ENCODE data around the gene UTS2R.
"Not testable (repeated sequence)": the region's sequence is repeated elsewhere in the genome, so short reads cannot be mapped to it uniquely, and the experiment has no call there.

Gene UTS2R

DNA sequence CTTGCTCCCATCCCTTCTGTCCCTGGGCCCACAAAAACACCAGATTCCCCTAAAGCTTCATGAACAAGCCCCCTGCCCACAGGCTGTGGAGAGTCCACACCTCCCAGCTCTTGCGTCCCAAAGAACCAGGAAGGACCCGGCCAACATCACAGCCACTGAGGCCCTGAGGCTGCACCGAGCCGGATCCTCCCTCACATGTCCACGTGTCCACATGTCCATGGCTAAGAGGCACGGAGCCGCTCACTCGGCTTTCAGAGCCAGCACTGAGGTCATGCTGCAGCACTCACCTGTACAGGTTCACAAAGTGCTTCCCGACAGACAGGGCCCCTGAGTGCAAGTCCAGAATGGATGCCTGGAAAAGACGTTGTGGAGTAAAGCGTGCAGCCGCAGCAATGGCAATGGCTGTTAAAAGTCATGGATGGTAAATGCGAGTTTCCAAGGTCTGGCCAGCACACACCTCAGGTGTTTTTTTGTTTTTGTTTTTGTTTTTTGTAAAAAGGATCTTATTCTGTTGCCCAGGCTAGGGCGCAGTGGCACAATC, 34.6 kb downstream of the UTS2R start:
- DNase-seq (ENCODE audit: low read depth in 4 of 4, low spot score in 1 of 4), result no peak

DNA sequence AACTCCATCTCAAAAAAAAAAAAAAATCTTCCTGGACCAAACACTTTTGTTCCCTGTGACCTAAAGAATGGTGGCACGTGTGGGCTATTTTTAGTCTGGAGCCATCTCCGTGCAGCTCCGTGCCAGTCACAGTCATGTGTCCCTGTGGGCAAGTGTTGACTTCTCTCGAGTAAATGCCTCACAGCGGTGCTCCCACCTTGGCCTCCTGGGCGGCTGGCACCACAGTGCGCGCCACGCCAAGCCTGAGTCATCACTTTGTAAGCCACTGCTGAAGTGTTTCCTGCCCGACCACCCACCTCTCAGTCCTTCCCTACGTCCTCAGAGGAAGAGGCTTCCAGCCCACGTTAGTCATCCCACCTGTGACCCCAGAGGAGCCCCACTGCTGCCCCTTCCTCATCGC, 35.7 kb downstream of the UTS2R start:
- DNase-seq (ENCODE audit: low read depth in 4 of 4, low spot score in 1 of 4), result no peak

- no peak for DNase-seq (ENCODE audit: low read depth in 4 of 4, low spot score in 1 of 4)
These were observed 36.8 kb downstream of the UTS2R start for GRCh38 chr17:82408288-82408937.

DNA sequence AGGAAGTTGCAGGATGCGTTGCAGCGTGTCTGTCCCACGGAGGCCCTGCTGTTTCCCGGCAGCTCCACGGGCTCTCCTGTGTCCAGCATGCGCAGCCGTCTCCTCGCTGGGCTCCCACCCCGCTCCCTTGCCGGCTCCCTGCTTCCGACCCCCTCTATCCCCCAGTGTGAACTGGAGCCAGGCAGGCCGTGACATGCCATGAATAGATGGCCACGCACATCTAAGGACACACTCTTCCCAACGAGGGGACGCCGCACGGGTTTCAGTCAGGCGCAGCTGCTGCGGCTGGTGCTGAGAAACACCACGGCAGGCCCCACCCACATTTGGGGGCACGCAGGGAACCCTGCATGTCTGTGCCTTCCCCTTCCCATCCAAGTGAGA, 37.4 kb downstream of the UTS2R start:
- no peak for DNase-seq (ENCODE audit: low read depth in 4 of 4, low spot score in 1 of 4)

- no peak for DNase-seq (ENCODE audit: low read depth in 4 of 4, low spot score in 1 of 4)
These were observed 38.6 kb downstream of the UTS2R start for GRCh38 chr17:82410014-82410716.

DNA sequence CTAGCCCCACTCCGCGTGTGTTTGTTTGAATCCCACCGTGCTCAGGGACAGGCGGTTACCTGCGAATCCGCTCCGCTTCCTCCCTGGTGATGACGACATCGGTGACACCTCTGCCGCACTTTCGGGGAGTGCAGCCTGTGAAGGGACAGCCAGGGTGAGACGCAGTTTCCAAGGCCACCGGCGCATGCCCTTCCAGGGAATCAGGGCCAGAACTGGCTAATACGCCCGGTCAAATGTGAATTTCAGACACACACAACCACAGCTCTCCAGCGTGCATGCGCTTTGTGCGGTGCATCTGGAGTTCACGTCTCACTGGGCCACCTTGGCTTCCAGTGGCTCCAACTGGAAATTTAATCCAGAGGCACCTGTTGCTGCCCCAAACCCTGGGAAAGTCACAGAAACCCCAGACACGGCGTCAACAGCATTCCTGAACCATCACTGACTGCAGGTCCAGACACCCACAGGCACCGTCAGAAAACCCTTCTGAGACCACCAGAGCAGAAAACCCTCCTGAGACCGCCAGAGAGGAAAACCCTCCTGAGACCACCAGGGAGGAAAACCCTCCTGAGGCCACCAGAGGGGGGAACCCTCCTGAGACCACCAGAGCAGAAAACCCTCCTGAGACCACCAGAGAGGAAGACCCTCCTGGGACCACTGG, 40.0 kb downstream of the UTS2R start:
- no peak for DNase-seq (ENCODE audit: low read depth in 4 of 4, low spot score in 1 of 4)

- not testable (repeated sequence) for DNase-seq (ENCODE audit: low read depth in 4 of 4, low spot score in 1 of 4)
These were observed 40.5 kb downstream of the UTS2R start for GRCh38 chr17:82412081-82412480.

GRCh38 chr17:82412535-82413520, 41.3 kb downstream of the UTS2R start:
- DNase-seq (ENCODE audit: low read depth in 4 of 4, low spot score in 1 of 4), result no peak

- DNase-seq (ENCODE audit: low read depth in 4 of 4, low spot score in 1 of 4), result peak; percentile 37 to 65 (median 58)
These were observed 43.1 kb downstream of the UTS2R start for GRCh38 chr17:82414548-82415281.

- no peak for DNase-seq (ENCODE audit: low read depth in 4 of 4, low spot score in 1 of 4)
These were observed 43.8 kb downstream of the UTS2R start for GRCh38 chr17:82415336-82415735.

DNA sequence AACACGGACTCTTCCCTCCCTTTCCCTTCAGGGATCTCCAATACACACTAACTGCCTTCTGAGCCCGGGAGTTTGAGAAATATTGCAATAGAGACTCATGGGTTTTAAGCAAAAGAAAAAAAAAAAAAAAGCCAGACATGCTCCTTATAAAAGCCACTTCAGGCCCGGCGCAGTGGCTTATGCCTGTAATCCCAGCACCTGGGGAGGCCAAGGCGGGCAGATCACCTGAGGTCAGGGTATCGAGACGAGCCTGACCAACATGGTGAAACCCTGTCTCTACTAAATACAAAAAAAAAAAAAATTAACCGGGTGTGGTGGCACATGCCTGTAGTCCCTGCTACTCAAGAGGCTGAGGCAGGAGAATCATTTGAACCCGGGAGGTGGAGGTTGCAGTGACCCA, 44.2 kb downstream of the UTS2R start:
- DNase-seq (ENCODE audit: low read depth in 4 of 4, low spot score in 1 of 4), result no peak

DNA sequence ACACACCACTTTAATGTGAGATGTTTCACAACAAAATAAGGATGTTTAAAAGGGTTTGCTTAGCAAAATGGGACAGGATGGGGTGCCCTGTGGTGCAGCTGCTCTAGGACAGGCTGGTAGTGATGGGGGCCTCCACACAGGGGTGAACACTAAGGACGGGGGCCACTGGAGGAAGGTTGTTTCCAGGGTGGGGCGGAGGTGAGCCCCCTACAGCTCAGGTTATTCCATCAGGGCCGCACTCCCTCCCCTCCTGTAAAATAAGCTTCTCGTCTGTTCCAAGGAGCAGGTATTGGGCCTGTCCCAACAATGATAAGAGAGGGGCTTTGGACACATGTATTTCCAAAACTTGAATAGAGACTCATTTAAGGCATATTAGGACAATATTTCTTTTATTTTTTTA, 44.7 kb downstream of the UTS2R start:
- DNase-seq (ENCODE audit: low read depth in 4 of 4, low spot score in 1 of 4), result no peak

GRCh38 chr17:82416771-82417170, 45.2 kb downstream of the UTS2R start:
- DNase-seq (ENCODE audit: low read depth in 4 of 4, low spot score in 1 of 4), result no peak

DNA sequence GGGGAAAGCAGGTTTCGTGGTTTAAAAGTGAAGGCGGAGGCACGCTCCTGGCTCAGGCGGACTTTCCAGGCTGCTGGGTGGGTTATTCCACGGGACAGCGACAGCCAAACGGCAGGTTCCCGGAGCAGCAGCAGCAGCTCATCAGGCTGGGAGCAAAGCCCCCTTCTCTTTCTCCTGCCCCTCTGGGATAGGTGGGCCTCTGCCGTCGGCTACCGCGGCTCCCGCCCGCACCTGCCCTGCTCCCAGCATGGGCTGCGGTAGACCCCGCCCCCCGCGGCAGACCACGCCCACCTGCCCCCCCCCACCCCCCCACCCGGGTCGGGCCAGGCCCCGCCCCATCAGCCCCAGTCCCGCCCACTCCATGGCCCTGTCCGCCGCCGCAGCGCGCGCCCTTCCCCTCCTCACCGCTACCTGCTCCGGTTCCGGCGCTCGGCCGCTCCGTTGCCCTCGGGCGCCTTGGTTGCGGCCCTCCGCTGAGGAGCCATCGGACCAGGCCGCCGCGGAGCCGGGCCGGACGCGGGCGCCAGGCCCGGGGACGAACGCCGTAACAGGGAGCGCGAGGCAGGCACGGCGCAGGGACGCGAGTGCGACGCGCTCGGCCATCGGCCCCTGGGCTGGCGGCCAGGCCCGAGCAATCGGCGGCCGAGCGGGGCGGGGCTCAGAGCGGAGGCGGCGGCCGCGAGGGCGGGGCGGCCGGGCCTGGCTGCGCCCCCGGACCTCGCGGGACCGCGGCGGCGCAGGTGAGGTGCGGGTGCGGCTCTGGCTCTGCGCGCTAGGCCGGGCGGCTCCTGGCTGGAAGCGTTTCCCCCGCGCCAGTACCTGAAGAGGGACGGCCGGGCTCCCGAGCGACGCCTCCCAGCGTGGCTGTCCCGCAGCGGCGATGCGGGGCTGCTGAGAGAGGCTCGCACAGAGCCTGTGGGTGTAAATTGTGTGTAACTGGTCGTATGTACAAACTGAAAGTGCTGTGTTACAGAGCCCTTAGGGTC, 46.7 kb downstream of the UTS2R start, which contains the start of the genes HEXD and OGFOD3:
Gene HEXD (plus strand): TSS at position 347 of the 986 bp plus-strand sequence. CDS start 1,453 bp downstream, outside the sequence.
Gene OGFOD3 (minus strand): TSS at position 586 of the 986 bp plus-strand sequence. CDS start 101 bp downstream, at position 485.
- DNase-seq (ENCODE audit: low read depth in 4 of 4, low spot score in 1 of 4), result peak; percentile 53 to 80 (median 70)

DNA sequence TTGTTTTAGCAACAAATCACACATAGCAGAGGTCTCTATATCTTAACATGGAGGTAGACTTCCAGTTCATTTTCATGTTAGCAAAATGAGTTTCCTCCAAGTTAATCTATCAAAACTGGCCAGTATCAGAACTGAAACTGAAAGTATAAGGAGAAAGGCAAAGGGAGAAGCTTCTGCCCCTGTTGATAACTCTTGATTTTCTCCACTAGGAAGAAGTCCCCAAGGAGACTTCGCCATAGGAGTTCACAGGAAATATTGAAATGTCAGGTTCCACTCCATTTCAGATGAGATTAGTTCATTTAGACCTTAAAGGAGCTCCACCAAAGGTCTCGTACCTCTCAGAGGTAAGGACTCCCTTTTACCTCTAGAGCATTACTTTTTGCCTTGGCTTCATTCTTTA, 48.0 kb downstream of the UTS2R start:
- DNase-seq (ENCODE audit: low read depth in 4 of 4, low spot score in 1 of 4), result no peak

GRCh38 chr17:82424001-82424862, 52.7 kb downstream of the UTS2R start:
- peak; percentile 26 to 48 (median 28) for DNase-seq (ENCODE audit: low read depth in 4 of 4, low spot score in 1 of 4)

DNA sequence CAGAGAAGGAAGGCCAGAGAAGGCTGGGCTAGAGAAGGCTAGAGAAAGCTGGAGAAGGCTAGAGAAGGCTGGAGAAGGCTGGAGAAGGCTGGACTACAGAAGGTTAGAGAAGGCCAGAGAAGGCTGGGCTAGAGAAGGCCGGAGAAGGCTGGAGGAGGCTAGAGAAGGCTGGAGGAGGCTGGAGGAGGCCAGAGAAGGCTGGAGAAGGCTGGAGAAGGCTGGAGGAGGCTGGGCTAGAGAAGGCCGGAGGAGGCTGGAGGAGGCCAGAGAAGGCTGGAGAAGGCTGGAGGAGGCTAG, 53.2 kb downstream of the UTS2R start:
- DNase-seq (ENCODE audit: low read depth in 4 of 4, low spot score in 1 of 4), result no peak

Measured in stimulated activated CD4-positive, alpha-beta T cell treated with anti-CD3 and anti-CD28 coated beads, Interleukin-1b, Interleukin-23, amount 100 ng/mL, for 24 hours (primary cell).